ENCODE data around the gene TAS2R43. TPM values are rescaled to one million over a fixed set of nuclear protein-coding genes. Genes with fewer than 3 reads are reported as not detected.
"Not testable (repeated sequence)": the region's sequence is repeated elsewhere in the genome, so short reads cannot be mapped to it uniquely, and the experiment has no call there.

Gene TAS2R43
- total RNA-seq, 1 donor, result 2.3 TPM

- no peak for DNase-seq (ENCODE audit: low read depth)
- no peak overlapping the region for H3K4me3 ChIP-seq (ENCODE audit: low read depth, low read length)
- TF ChIP-seq CTCF (IDR thresholded peaks at IDR 0.05; ENCODE audit: insufficient read depth, low read length), result no peak
These were observed 38.3 kb upstream of the TAS2R43 start for GRCh38 chr12:11130382-11130781.

DNA sequence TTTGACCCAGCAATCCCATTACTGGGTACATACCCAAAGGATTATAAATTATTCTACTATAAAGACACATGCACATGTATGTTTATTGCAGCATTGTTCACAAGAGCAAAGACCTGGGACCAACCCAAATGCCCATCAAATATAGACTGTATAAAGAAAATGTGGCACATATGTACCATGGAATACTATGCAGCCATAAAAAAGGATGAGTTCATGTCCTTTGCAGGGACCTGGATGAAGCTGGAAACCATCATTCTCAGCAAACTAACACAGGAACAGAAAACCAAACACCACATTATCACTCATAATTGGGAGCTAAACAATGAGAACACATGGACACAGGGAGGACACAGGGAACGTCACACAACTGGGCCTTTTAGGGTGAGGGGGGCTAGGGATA lies 22.0 kb upstream of the TAS2R43 start:
- not testable (repeated sequence) for H3K4me3 ChIP-seq (ENCODE audit: low read depth, low read length); DNase-seq (ENCODE audit: low read depth)

DNA sequence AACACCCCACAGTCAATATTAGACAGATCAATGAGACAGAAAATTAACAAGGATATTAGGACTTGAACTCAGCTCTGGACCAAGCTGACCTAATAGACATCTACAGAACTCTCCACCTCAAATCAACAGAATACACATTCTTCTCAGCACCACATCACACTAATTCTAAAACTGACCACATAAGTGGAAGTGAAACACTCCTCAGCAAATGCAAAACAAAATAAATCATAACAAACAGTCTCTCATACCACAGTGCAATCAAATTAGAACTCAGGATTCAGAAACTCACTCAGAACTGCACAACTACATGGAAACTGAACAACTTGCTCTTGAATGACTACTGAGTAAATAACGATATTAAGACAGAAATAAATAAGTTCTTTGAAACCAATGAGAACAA lies 19.1 kb upstream of the TAS2R43 start:
- not testable (repeated sequence) for DNase-seq (ENCODE audit: low read depth); H3K4me3 ChIP-seq (ENCODE audit: low read depth, low read length)

DNA sequence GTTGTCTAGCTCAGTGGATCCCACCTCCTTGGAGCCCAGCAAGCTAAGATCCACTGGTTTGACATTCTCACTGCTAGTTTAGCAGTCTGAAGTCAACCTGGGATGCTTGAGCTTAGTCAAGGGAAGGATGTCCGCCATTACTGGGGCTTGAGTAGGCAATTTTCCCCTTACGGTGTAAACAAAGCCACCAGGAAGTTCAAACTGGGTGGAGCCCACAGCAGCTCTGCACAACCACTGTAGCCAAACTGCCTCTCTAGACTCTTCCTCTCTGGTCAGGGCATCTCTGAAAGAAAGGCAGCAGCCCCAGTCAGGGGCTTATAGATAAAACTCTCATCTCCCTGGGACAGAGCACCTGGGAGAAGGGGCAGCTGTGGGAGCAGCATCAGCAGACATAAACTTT lies 16.7 kb upstream of the TAS2R43 start:
- DNase-seq (ENCODE audit: low read depth), result no peak
- TF ChIP-seq CTCF (IDR thresholded peaks at IDR 0.05; ENCODE audit: insufficient read depth, low read length), result no peak

DNA sequence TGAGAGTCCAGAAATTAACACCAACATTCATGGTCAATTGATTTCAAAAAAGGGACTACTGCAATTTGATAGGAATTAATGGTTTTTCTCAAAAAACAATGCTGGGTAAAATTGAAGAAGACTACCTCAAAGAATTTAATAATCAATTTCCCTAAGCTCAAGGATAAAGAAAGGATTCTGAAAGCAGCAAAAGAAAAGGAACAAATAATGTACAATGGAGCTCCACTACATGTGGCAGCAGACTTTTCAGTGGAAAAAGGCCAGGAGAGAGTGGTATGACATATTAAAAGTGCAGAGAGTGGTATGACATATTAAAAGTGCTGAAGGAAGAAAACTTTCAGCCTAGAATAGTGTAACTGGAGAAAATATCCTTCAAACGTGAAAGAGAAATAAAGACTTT lies 15.6 kb upstream of the TAS2R43 start:
- DNase-seq (ENCODE audit: low read depth), result no peak
- no peak for TF ChIP-seq CTCF (IDR thresholded peaks at IDR 0.05; ENCODE audit: insufficient read depth, low read length)
- no peak overlapping the region for H3K4me3 ChIP-seq (ENCODE audit: low read depth, low read length)

More for the DNA sequence above, 16.7 kb upstream of the TAS2R43 start:
- no peak overlapping the region for H3K4me3 ChIP-seq (ENCODE audit: low read depth, low read length)

- no peak for DNase-seq (ENCODE audit: low read depth)
- TF ChIP-seq CTCF (IDR thresholded peaks at IDR 0.05; ENCODE audit: insufficient read depth, low read length), result no peak
- H3K4me3 ChIP-seq (ENCODE audit: low read depth, low read length), result no peak overlapping the region
These were observed 14.2 kb upstream of the TAS2R43 start for GRCh38 chr12:11106288-11106687.

GRCh38 chr12:11105546-11105945 lies 13.4 kb upstream of the TAS2R43 start:
- no peak overlapping the region for H3K4me3 ChIP-seq (ENCODE audit: low read depth, low read length)
- TF ChIP-seq CTCF (IDR thresholded peaks at IDR 0.05; ENCODE audit: insufficient read depth, low read length), result no peak
- DNase-seq (ENCODE audit: low read depth), result no peak

DNA sequence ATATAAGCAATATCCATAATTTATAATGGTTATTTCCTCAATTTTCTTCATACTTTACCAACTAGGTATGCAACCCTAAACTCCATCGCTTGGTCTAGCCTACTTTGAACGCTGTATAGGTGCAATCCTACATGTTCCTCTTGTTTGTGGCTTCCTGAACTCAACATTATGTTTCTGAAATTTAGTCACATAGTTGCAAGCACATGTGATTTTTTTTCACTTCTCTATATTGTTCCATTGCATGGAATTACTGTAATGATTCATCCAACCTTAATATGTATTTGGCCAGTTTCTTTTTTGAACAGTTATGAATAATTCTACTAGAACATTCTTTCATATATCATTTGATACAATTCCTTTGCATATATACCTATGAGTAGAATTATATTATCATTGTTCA lies 2.8 kb upstream of the TAS2R43 start:
- not testable (repeated sequence) for H3K4me3 ChIP-seq (ENCODE audit: low read depth, low read length); DNase-seq (ENCODE audit: low read depth)

DNA sequence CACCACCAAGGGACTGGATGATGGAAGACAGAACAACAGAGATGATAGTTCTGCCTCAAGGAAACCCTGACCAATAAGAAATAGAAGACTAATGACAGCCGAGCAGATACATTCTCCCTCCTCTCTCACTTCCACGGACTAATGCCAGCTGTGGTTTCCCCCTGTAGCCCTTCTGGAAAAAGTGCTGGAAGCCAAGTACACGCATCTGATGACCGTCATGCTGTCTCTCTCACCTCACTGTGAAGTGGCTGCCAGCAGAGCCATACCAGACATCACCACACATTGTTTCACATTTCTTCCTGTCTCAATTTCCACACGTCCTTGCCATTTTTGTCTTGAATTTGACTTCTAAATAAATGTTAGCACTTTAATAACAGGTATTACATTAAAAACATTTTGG lies 2.9 kb downstream of the TAS2R43 start:
- no peak overlapping the region for H3K4me3 ChIP-seq (ENCODE audit: low read depth, low read length)
- no peak for DNase-seq (ENCODE audit: low read depth)
- no peak for TF ChIP-seq CTCF (IDR thresholded peaks at IDR 0.05; ENCODE audit: insufficient read depth, low read length)

All from fibroblast of the aortic adventitia (primary cell).